Smooth muscle cell (in vitro differentiated cells): ENCODE measurements around the gene B4GALNT3. TPM values are rescaled to one million over a fixed set of nuclear protein-coding genes. Genes with fewer than 3 reads are reported as not detected.

Experiments
- DNase-seq: peaks from one replicate; lab custom pipeline; 2025; ENCODE audit not compliant: unreplicated experiment; lab: John Stamatoyannopoulos, UW
- H2AFZ ChIP-seq: fragments of 200-600 bp; sonication (generic); 2 replicates; pipeline ENCODE4 v1.6.0; 2016; ENCODE audit warnings: antibody characterized with exemption, low read depth, mild to moderate bottlenecking
- H3F3A ChIP-seq: fragments of 200-600 bp; sonication (generic); 2 replicates; pipeline ENCODE4 v1.6.0; 2017; ENCODE audit warnings: antibody characterized with exemption, low read depth
- H3K27ac ChIP-seq: fragments of 200-600 bp; sonication (generic); 2 replicates; pipeline ENCODE4 v1.5.1; 2016; ENCODE audit warnings: low read depth, mild to moderate bottlenecking
- H3K27me3 ChIP-seq: fragments of 200-600 bp; sonication (generic); 2 replicates; pipeline ENCODE4 v1.6.1; 2016; ENCODE audit warnings: low read depth, mild to moderate bottlenecking
- H3K36me3 ChIP-seq: fragments of 200-600 bp; sonication (generic); 2 replicates; pipeline ENCODE4 v1.5.1; 2016; ENCODE audit warnings: low read depth
- H3K4me1 ChIP-seq: fragments of 200-600 bp; sonication (generic); 2 replicates; pipeline ENCODE4 v1.5.1; 2016; ENCODE audit warnings: low read depth
- H3K4me2 ChIP-seq: fragments of 200-600 bp; sonication (generic); 2 replicates; pipeline ENCODE4 v1.6.0; 2016; ENCODE audit warnings: mild to moderate bottlenecking
- H3K4me3 ChIP-seq: fragments of 200-600 bp; sonication (generic); 2 replicates; pipeline ENCODE4 v1.5.1; 2016; ENCODE audit warnings: mild to moderate bottlenecking
- H3K79me2 ChIP-seq: fragments of 200-600 bp; sonication (generic); 2 replicates; pipeline ENCODE4 v1.6.0; 2016; ENCODE audit warnings: low read depth, mild to moderate bottlenecking
- H3K9ac ChIP-seq: fragments of 200-600 bp; sonication (generic); 2 replicates; pipeline ENCODE4 v1.6.0; 2016; ENCODE audit warnings: low read depth
- H3K9me3 ChIP-seq: fragments of 200-600 bp; sonication (generic); replicated peaks from 2 replicates; pipeline ENCODE4 v1.5.1; 2016; ENCODE audit warnings: low read depth
- H4K20me1 ChIP-seq: fragments of 200-600 bp; sonication (generic); 2 replicates; pipeline ENCODE4 v1.6.0; 2016; ENCODE audit warnings: low read depth
- WGBS: methylation state at CpG from one replicate; pipeline ENCODE4 v1.1.7; 2016; ENCODE audit warnings: low lambda C conversion rate; 5-methylcytosine and 5-hydroxymethylcytosine counted together
- polyA plus RNA-seq: library from polyadenylated mRNA; unstranded; fragments of >200 nt; fragmentation: Nextera tagmentation; extraction: Ambion mirVana; gene quantifications from 2 replicates; pipeline ENCODE4 v1.2.1, GENCODE V29; 2016
- total RNA-seq: library from RNA; depleted of rRNA; stranded (reverse); fragments of >200 nt; gene quantifications from 2 replicates; pipeline ENCODE4 v1.2.3, GENCODE V29; 2014
- TF ChIP-seq, protein P1 (sequence below): fragments of 200-600 bp; sonication (generic); IDR thresholded peaks from 2 replicates; pipeline ENCODE4 v1.5.1; 2017; ENCODE audit warnings: borderline replicate concordance, mild to moderate bottlenecking, antibody characterized with exemption; ENCODE audit not compliant: insufficient read depth, poor library complexity, severe bottlenecking

The B4GALNT3 gene
- total and polyA plus RNA-seq, 2 experiments from 2014 or later: 5.1 to 5.7 TPM

DNA sequence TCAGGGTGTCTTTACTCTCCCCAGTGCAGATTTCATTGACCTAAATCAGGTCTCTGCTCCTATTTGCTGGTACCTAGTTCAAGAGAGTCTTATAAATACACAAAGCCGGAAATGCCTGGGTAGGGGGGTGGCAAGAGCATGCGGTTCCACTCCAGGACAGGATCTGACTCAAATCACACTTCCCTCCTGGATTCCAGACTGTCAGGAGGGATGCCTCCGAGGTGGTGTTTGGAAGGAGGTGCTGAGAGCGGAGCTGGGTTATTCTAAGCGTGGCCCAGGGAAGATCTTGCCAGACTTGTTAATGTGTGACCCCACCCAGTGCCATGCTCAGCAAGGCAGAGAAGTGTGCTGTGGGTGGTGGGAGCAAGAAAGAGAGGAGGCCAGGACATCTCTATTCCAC is 49.8 kb downstream of the B4GALNT3 start:
- Histone ChIP-seq H3K9ac (no peak overlapping the region), H3K4me1 (peaks cover 16% of the 10 kb centered on the region), H3K4me3 (no peak overlapping the region), H2AFZ (no peak overlapping the region), H3K27me3 (no peaks in the 10 kb centered on the region), H3K9me3 (no peaks in the 10 kb centered on the region), H3K36me3 (no peaks in the 10 kb centered on the region), H3K79me2 (no peaks in the 10 kb centered on the region), H3K27ac (no peak overlapping the region), H3F3A (no peaks in the 10 kb centered on the region), H4K20me1 (no peaks in the 10 kb centered on the region), H3K4me2 (no peak overlapping the region)
- WGBS: 32% methylated on average over 5 of the region's 5 CpGs
- no peak for DNase-seq
- TF ChIP-seq, protein P1, sequence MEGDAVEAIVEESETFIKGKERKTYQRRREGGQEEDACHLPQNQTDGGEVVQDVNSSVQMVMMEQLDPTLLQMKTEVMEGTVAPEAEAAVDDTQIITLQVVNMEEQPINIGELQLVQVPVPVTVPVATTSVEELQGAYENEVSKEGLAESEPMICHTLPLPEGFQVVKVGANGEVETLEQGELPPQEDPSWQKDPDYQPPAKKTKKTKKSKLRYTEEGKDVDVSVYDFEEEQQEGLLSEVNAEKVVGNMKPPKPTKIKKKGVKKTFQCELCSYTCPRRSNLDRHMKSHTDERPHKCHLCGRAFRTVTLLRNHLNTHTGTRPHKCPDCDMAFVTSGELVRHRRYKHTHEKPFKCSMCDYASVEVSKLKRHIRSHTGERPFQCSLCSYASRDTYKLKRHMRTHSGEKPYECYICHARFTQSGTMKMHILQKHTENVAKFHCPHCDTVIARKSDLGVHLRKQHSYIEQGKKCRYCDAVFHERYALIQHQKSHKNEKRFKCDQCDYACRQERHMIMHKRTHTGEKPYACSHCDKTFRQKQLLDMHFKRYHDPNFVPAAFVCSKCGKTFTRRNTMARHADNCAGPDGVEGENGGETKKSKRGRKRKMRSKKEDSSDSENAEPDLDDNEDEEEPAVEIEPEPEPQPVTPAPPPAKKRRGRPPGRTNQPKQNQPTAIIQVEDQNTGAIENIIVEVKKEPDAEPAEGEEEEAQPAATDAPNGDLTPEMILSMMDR: no peak

DNA sequence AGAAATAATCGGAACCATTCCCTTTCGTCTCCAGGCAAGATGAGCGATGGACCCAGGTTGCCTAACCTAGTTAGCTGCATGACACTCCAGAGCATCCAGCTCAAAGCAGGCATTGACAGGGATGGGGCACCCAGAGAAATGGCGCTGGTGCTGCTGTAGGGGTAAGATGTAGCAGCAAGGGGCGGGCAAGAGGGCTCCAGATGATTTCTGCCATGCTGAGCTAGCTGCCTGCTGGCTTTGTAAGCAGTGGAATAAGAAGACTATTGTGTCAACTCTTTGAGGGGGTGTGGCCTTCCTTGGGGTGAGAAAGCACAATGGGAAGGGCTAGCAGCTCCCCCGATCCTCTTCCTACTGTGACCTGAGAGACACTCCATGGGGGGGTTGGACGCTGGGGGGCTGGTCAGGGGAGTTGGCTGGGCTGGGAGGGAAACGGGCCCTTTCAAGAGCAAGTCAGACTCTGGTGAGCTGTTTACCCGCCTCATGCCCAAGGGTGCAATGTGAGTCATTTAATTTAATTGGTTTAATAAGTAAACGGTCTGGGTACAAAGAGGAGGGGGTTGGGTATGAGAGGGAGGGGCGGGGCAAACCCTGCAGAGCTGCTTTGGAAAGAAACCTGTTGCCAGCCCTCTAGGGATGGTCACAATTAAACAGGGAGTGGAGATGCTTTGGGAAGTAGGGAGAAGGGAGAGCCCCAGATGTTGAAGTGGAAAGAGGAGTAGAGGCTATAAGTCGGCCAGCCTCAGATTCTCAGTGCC is 50.5 kb downstream of the B4GALNT3 start:
- Histone ChIP-seq H3K4me2 (no peak overlapping the region), H4K20me1 (no peaks in the 10 kb centered on the region), H3K27me3 (no peaks in the 10 kb centered on the region), H3K4me1 (peaks cover 16% of the 10 kb centered on the region), H3F3A (no peaks in the 10 kb centered on the region), H3K4me3 (no peak overlapping the region), H2AFZ (no peak overlapping the region), H3K27ac (peak overlapping the region; percentile 46), H3K9ac (no peak overlapping the region), H3K9me3 (no peaks in the 10 kb centered on the region), H3K79me2 (no peaks in the 10 kb centered on the region), H3K36me3 (no peaks in the 10 kb centered on the region)
- no peak for DNase-seq
- TF ChIP-seq, protein P1: no peak
- 51% methylated on average over 12 of the region's 12 CpGs for WGBS

DNA sequence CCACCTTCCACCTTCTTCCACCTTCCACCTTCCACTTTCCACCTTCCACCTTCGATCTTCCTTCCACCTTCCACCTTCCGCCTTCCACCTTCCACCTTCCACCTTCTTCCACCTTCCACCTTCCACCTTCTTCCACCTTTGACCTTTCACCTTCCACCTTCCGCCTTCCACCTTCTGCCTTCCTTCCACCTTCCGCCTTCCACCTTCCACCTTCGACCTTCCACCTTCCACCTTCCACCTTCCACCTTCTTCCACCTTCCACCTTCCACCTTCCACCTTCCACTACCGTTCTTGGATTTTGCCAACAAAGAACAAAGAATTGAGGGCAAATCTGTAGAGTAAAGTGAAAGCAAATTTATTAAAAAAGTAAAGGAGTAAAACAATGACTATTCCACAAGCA is 53.2 kb downstream of the B4GALNT3 start:
- Histone ChIP-seq H3K27me3 (no peaks in the 10 kb centered on the region), H3K4me2 (no peak overlapping the region), H2AFZ (no peak overlapping the region), H4K20me1 (no peaks in the 10 kb centered on the region), H3K4me3 (no peak overlapping the region), H3F3A (no peaks in the 10 kb centered on the region), H3K4me1 (peaks cover 16% of the 10 kb centered on the region), H3K36me3 (no peaks in the 10 kb centered on the region), H3K79me2 (no peaks in the 10 kb centered on the region), H3K9me3 (no peaks in the 10 kb centered on the region), H3K27ac (no peak overlapping the region), H3K9ac (no peak overlapping the region)
- no peak for DNase-seq
- TF ChIP-seq, protein P1: no peak
- WGBS: 94% methylated on average over 6 of the region's 6 CpGs

DNA sequence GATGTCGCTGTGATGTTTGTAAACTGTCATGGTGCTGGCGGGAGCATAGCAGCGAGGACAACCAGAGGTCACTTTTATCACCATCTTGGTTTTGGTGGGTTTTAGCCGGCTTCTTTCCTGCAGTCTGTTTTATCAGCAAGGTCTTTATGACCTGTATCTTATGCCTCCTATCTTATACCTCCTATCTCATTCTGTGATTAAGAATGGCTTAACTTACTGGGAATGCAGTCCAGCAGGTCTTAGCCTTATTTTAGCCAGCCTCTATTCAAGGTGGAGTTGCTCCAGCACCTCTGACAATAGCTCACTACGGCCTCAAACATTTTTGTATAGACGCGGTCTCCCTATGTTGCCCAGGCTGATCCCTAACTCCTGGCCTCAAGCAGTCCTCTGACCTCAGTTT is 53.7 kb downstream of the B4GALNT3 start:
- Histone ChIP-seq H3K4me2 (no peak overlapping the region), H3K9ac (no peak overlapping the region), H3K27ac (no peak overlapping the region), H2AFZ (no peak overlapping the region), H3K4me1 (peaks cover 16% of the 10 kb centered on the region), H3K79me2 (no peaks in the 10 kb centered on the region), H3F3A (no peaks in the 10 kb centered on the region), H3K4me3 (no peak overlapping the region), H3K36me3 (no peaks in the 10 kb centered on the region), H4K20me1 (no peaks in the 10 kb centered on the region), H3K27me3 (no peaks in the 10 kb centered on the region), H3K9me3 (no peaks in the 10 kb centered on the region)
- WGBS: 68% methylated on average over 7 of the region's 7 CpGs
- TF ChIP-seq, protein P1: no peak
- no peak for DNase-seq
